K562 (cell line): ENCODE results near the gene WNT3. TPM values are rescaled to one million over a fixed set of nuclear protein-coding genes. Genes with fewer than 3 reads are reported as not detected.
A peak's percentile ranks its signal among the peaks of the same experiment; 100 is the strongest.

Source experiments
- FOSL1 ChIP-seq: fragments of 200-800 bp; sonication (Bioruptor generic); conservative IDR thresholded peaks from 2 replicates; pipeline ENCODE4 v1.6.1; 2016; ENCODE audit warnings: missing genetic modification characterization, missing compliant biosample characterization
- FOXP1 ChIP-seq: sonication (generic); formaldehyde crosslinking; IDR thresholded peaks from 2 replicates; pipeline ENCODE4 v1.8.0; 2022; ENCODE audit warnings: mild to moderate bottlenecking, missing genetic modification reagents
- JUND ChIP-seq, 2 experiments: IDR thresholded peaks; 2 replicates in 1 of 2; 3 replicates in 1 of 2; pipeline ENCODE4 v1.6.1; 2011; ENCODE audit warnings: borderline replicate concordance in 2 of 2, low read depth in 2 of 2, low read length in 2 of 2, improper control_type of control experiment in 1 of 2, missing biosample characterization in 1 of 2, missing genetic modification characterization in 1 of 2, missing genetic modification reagents in 1 of 2
- KAT2B ChIP-seq: IDR thresholded peaks from one replicate; pipeline ENCODE4 v1.6.1; 2012; ENCODE audit warnings: low read depth, mild to moderate bottlenecking, control low read depth, inconsistent platforms, low read length, moderate library complexity
- MEIS2 ChIP-seq: fragments of 450-650 bp; IDR thresholded peaks from 2 replicates; pipeline ENCODE4 v1.6.1; 2014; ENCODE audit warnings: mild to moderate bottlenecking; ENCODE audit not compliant: partially characterized antibody
- MIER1 ChIP-seq: fragments of 450-650 bp; IDR thresholded peaks from 2 replicates; pipeline ENCODE4 v1.6.1; 2016; ENCODE audit warnings: antibody characterized with exemption, mild to moderate bottlenecking, low read depth
- MXD1 ChIP-seq: fragments of 250-450 bp; sonication (Bioruptor Pico); IDR thresholded peaks from 2 replicates; pipeline ENCODE4 v1.8.0; 2021; ENCODE audit warnings: borderline replicate concordance, mild to moderate bottlenecking, moderate library complexity; ENCODE audit not compliant: poor library complexity, severe bottlenecking
- NELFE ChIP-seq: IDR thresholded peaks from 2 replicates; pipeline ENCODE4 v1.6.1; 2011; ENCODE audit warnings: mild to moderate bottlenecking; ENCODE audit not compliant: insufficient read depth, insufficient read length
- NR3C1 ChIP-seq: sonication (generic); formaldehyde crosslinking; IDR thresholded peaks from 2 replicates; pipeline ENCODE4 v1.8.1; 2022; ENCODE audit warnings: missing genetic modification reagents
- PBX2 ChIP-seq, 2 experiments: IDR thresholded peaks in 1 of 2; conservative IDR thresholded peaks in 1 of 2; 2 replicates each; pipeline ENCODE4 v1.6.1; 2016; ENCODE audit warnings: low read depth in 2 of 2, mild to moderate bottlenecking in 1 of 2, missing compliant biosample characterization in 1 of 2, missing genetic modification characterization in 1 of 2, moderate library complexity in 1 of 2
- PTTG1 ChIP-seq: fragments of 450-650 bp; IDR thresholded peaks from 2 replicates; pipeline ENCODE4 v1.6.1; 2016; ENCODE audit warnings: low read depth, mild to moderate bottlenecking, missing genetic modification characterization, missing compliant biosample characterization
- RREB1 ChIP-seq: fragments of 250-450 bp; sonication (Bioruptor Pico); IDR thresholded peaks from 2 replicates; pipeline ENCODE4 v1.4.0; 2020
- ZBTB33 ChIP-seq: sonication (generic); formaldehyde crosslinking; IDR thresholded peaks from 2 replicates; pipeline ENCODE4 v1.8.1; 2023; ENCODE audit warnings: mild to moderate bottlenecking, missing genetic modification reagents
- polyA plus RNA-seq, 8 experiments: library from polyadenylated mRNA; depleted of rRNA in 4 of 8; stranded (reverse) in 5 of 8; unstranded in 3 of 8; fragments of >200 nt; fragmentation: Nextera tagmentation in 2 of 8; fragmentation: Illumina TruSeq in 1 of 8; extraction: Ambion mirVana in 2 of 8; extraction: Trizol in 1 of 8; gene quantifications; 2 replicates each; pipeline versions ENCODE4 v1.2.1 to v1.2.3, GENCODE V29; 2011 to 2014; ENCODE audit warnings: inconsistent platforms in 1 of 8, missing spikeins in 1 of 8
- total RNA-seq, 7 experiments: library from RNA; depleted of rRNA in 6 of 7; stranded (reverse); fragments of >200 nt in 6 of 7; fragmentation: Illumina TruSeq in 2 of 7; extraction: Trizol in 2 of 7; gene quantifications; 2 replicates each; pipeline versions ENCODE4 v1.2.1 to v1.2.3, GENCODE V29; 2011 to 2021; ENCODE audit warnings: low replicate concordance in 1 of 7

The WNT3 gene
- total and polyA plus RNA-seq, 9 of the 15 experiments (the other 6 are each of a cell fraction or from before 2014, with no cell fraction given), result 1.5 to 6.1 (median 3.3) TPM

GRCh38 chr17:46811978-46812583 is 6.4 kb downstream of the WNT3 start (continued):
- peak; percentile 45; the same call in 1 of the 2 replicates for TF ChIP-seq JUND (IDR thresholded peaks at IDR 0.05; ENCODE audit: borderline replicate concordance, low read depth, low read length)
- no peak; the same call in 2 of the 3 replicates for TF ChIP-seq JUND (tag; IDR thresholded peaks at IDR 0.05; ENCODE audit: borderline replicate concordance, low read depth, low read length)
- TF ChIP-seq PTTG1 (tag), result no peak
- TF ChIP-seq FOSL1, result peak; percentile 53; the same call in 1 of the 2 replicates
- TF ChIP-seq FOXP1 (CRISPR knock-in tag), result no peak
- TF ChIP-seq ZBTB33 (CRISPR knock-in tag), result no peak
- no peak for TF ChIP-seq NR3C1 (CRISPR knock-in tag)
- no peak for TF ChIP-seq RREB1 (CRISPR knock-in tag)
- TF ChIP-seq PBX2 (CRISPR knock-in tag; IDR thresholded peaks at IDR 0.05; ENCODE audit: low read depth), result no peak
- peak; percentile 91 for TF ChIP-seq PBX2 (tag; conservative IDR thresholded peaks at IDR 0.05; ENCODE audit: low read depth)
- TF ChIP-seq MEIS2, result peak; percentile 90
- TF ChIP-seq NELFE, result no peak
- no peak for TF ChIP-seq KAT2B
- no peak for TF ChIP-seq MIER1
- TF ChIP-seq MXD1 (CRISPR knock-in tag), result no peak
